GM19023 (cell line): ENCODE data around the gene IQCK.
A peak's percentile ranks its signal among the peaks of the same experiment; 100 is the strongest.
"Not testable (repeated sequence)": the region's sequence is repeated elsewhere in the genome, so short reads cannot be mapped to it uniquely, and the experiment has no call there.

ENCODE experiments used
- ATAC-seq: cut with Tn5 transposase; IDR thresholded peaks from one replicate; pipeline ENCODE4 v1.9.1; 2021; ENCODE audit warnings: mild to moderate bottlenecking, moderate library complexity; ENCODE audit not compliant: unreplicated experiment

The IQCK gene

GRCh38 chr16:19785081-19785480, 67.0 kb downstream of the IQCK start:
- no peak for ATAC-seq

GRCh38 chr16:19785512-19786130, 67.5 kb downstream of the IQCK start:
- ATAC-seq: no peak

- not testable (repeated sequence) for ATAC-seq
These were observed 83.3 kb downstream of the IQCK start for GRCh38 chr16:19801369-19801768.

GRCh38 chr16:19801824-19802223, 83.8 kb downstream of the IQCK start:
- ATAC-seq: not testable (repeated sequence)

- no peak for ATAC-seq
These were observed 84.5 kb downstream of the IQCK start for GRCh38 chr16:19802612-19803011.

- no peak for ATAC-seq
These were observed 86.7 kb downstream of the IQCK start for GRCh38 chr16:19804538-19805323.

GRCh38 chr16:19805459-19806162, 87.5 kb downstream of the IQCK start:
- ATAC-seq: no peak

GRCh38 chr16:19808061-19808641, 90.1 kb downstream of the IQCK start:
- peak; percentile 48 for ATAC-seq

- no peak for ATAC-seq
These were observed 91.1 kb downstream of the IQCK start for GRCh38 chr16:19809121-19809635.

GRCh38 chr16:19809693-19810092, 91.6 kb downstream of the IQCK start:
- no peak for ATAC-seq

- ATAC-seq: no peak
These were observed 93.0 kb downstream of the IQCK start for GRCh38 chr16:19810817-19811731.

GRCh38 chr16:19812986-19813385, 94.9 kb downstream of the IQCK start:
- no peak for ATAC-seq

- no peak for ATAC-seq
These were observed 97.3 kb downstream of the IQCK start for GRCh38 chr16:19815418-19815817.

GRCh38 chr16:19817122-19817521, 99.1 kb downstream of the IQCK start:
- ATAC-seq: no peak

GRCh38 chr16:19817875-19818274, 99.8 kb downstream of the IQCK start:
- no peak for ATAC-seq

- ATAC-seq: no peak
These were observed 104.5 kb downstream of the IQCK start for GRCh38 chr16:19822533-19822932.

- no peak for ATAC-seq
These were observed 105.3 kb downstream of the IQCK start for GRCh38 chr16:19823322-19823721.

- no peak for ATAC-seq
These were observed 106.1 kb downstream of the IQCK start for GRCh38 chr16:19824216-19824615.

GRCh38 chr16:19829844-19830692, 112.0 kb downstream of the IQCK start:
- ATAC-seq: no peak
